Skeletal muscle tissue (tissue), 4 donors: Measurements from ENCODE around the gene RASEF. TPM values are rescaled to one million over a fixed set of nuclear protein-coding genes. Genes with fewer than 3 reads are reported as not detected.

ENCODE experiments used
- H3K27ac ChIP-seq: one replicate; pipeline ENCODE4 v1.7.0; 2013; ENCODE audit warnings: mild to moderate bottlenecking, low read depth, low read length, inconsistent platforms
- H3K27me3 ChIP-seq, 3 donors: one replicate each; pipeline ENCODE4 v1.7.0; 2013; ENCODE audit warnings: low read length in 3 of 3; ENCODE audit not compliant: control insufficient read depth in 3 of 3, insufficient read depth in 3 of 3
- H3K36me3 ChIP-seq, 3 donors: one replicate each; pipeline ENCODE4 v1.7.0; 2013; ENCODE audit warnings: low read length in 3 of 3; ENCODE audit not compliant: control insufficient read depth in 3 of 3, insufficient read depth in 3 of 3
- H3K4me1 ChIP-seq, 3 donors: one replicate each; pipeline ENCODE4 v1.7.0; 2013; ENCODE audit warnings: low read length in 3 of 3, mild to moderate bottlenecking in 3 of 3; ENCODE audit not compliant: control insufficient read depth in 3 of 3, insufficient read depth in 3 of 3
- H3K4me3 ChIP-seq, 3 donors: one replicate each; pipeline ENCODE4 v1.7.0; 2013; ENCODE audit warnings: low read length in 3 of 3
- H3K9ac ChIP-seq, 3 donors: one replicate each; pipeline ENCODE4 v1.7.0; 2013; ENCODE audit warnings: low read length in 3 of 3, mild to moderate bottlenecking in 3 of 3, moderate library complexity in 2 of 3, low read depth in 1 of 3
- H3K9me3 ChIP-seq, 3 donors: one replicate each; pipeline ENCODE4 v1.7.0; 2013; ENCODE audit warnings: low read length in 3 of 3; ENCODE audit not compliant: control insufficient read depth in 3 of 3
- total RNA-seq: library from RNA; depleted of rRNA; stranded (reverse); fragments of >200 nt; gene quantifications from one replicate; pipeline ENCODE4 v1.2.3, GENCODE V29; 2014
- donor health status: Osteomylitis.

Gene RASEF
- total RNA-seq, 1 donor from 2014 or later = under 0.01 TPM

GRCh38 chr9:83035143-83035542 lies 27.8 kb downstream of the RASEF start:
- H3K4me1 ChIP-seq = no peaks in the 10 kb centered on the region
- H3K9me3 ChIP-seq = no peaks in the 10 kb centered on the region
- no peak overlapping the region for H3K27ac ChIP-seq
- no peaks in the 10 kb centered on the region for H3K36me3 ChIP-seq
- no peaks in the 10 kb centered on the region for H3K27me3 ChIP-seq
- no peak overlapping the region for H3K9ac ChIP-seq
- no peak overlapping the region for H3K4me3 ChIP-seq

GRCh38 chr9:83034587-83034986 lies 28.4 kb downstream of the RASEF start:
- Histone ChIP-seq H3K4me3 (no peak overlapping the region), H3K9ac (no peak overlapping the region), H3K36me3 (no peaks in the 10 kb centered on the region), H3K4me1 (no peaks in the 10 kb centered on the region), H3K27ac (no peak overlapping the region), H3K9me3 (no peaks in the 10 kb centered on the region), H3K27me3 (no peaks in the 10 kb centered on the region)

GRCh38 chr9:83034026-83034425 lies 28.9 kb downstream of the RASEF start:
- H3K27me3 ChIP-seq = no peaks in the 10 kb centered on the region
- H3K36me3 ChIP-seq = no peaks in the 10 kb centered on the region
- H3K27ac ChIP-seq = no peak overlapping the region
- H3K4me1 ChIP-seq = no peaks in the 10 kb centered on the region
- no peak overlapping the region for H3K4me3 ChIP-seq
- no peak overlapping the region for H3K9ac ChIP-seq
- no peaks in the 10 kb centered on the region for H3K9me3 ChIP-seq

GRCh38 chr9:83032065-83032625 lies 30.8 kb downstream of the RASEF start:
- Histone ChIP-seq H3K27me3 (no peaks in the 10 kb centered on the region), H3K9ac (no peak overlapping the region), H3K4me1 (no peaks in the 10 kb centered on the region), H3K4me3 (no peak overlapping the region), H3K27ac (no peak overlapping the region), H3K36me3 (no peaks in the 10 kb centered on the region), H3K9me3 (no peaks in the 10 kb centered on the region)

- H3K27ac ChIP-seq = no peak overlapping the region
These were observed 32.4 kb downstream of the RASEF start for GRCh38 chr9:83030391-83031107.

GRCh38 chr9:83029531-83030137 lies 33.3 kb downstream of the RASEF start:
- no peaks in the 10 kb centered on the region for H3K27me3 ChIP-seq
- no peaks in the 10 kb centered on the region for H3K4me1 ChIP-seq
- H3K9ac ChIP-seq = no peak overlapping the region
- H3K27ac ChIP-seq = no peak overlapping the region
- H3K9me3 ChIP-seq = no peaks in the 10 kb centered on the region
- H3K4me3 ChIP-seq = no peak overlapping the region
- H3K36me3 ChIP-seq = no peaks in the 10 kb centered on the region

More at GRCh38 chr9:83030391-83031107, 32.4 kb downstream of the RASEF start:
- Histone ChIP-seq H3K9me3 (no peaks in the 10 kb centered on the region), H3K4me3 (no peak overlapping the region), H3K27me3 (no peaks in the 10 kb centered on the region), H3K9ac (no peak overlapping the region), H3K36me3 (no peaks in the 10 kb centered on the region), H3K4me1 (no peaks in the 10 kb centered on the region)

- Histone ChIP-seq H3K9me3 (no peaks in the 10 kb centered on the region), H3K4me1 (no peaks in the 10 kb centered on the region), H3K36me3 (no peaks in the 10 kb centered on the region), H3K27ac (no peak overlapping the region), H3K4me3 (no peak overlapping the region), H3K9ac (no peak overlapping the region), H3K27me3 (no peaks in the 10 kb centered on the region)
These were observed 35.6 kb downstream of the RASEF start for GRCh38 chr9:83027153-83027891.

GRCh38 chr9:83024506-83025125 lies 38.3 kb downstream of the RASEF start:
- Histone ChIP-seq H3K27ac (no peak overlapping the region), H3K4me1 (no peaks in the 10 kb centered on the region), H3K9me3 (no peaks in the 10 kb centered on the region), H3K27me3 (no peaks in the 10 kb centered on the region), H3K9ac (no peak overlapping the region), H3K36me3 (no peaks in the 10 kb centered on the region), H3K4me3 (no peak overlapping the region)

- H3K27me3 ChIP-seq = no peaks in the 10 kb centered on the region
- no peaks in the 10 kb centered on the region for H3K4me1 ChIP-seq
- no peak overlapping the region for H3K9ac ChIP-seq
- no peak overlapping the region for H3K27ac ChIP-seq
- H3K9me3 ChIP-seq = no peaks in the 10 kb centered on the region
- H3K36me3 ChIP-seq = no peaks in the 10 kb centered on the region
- no peak overlapping the region for H3K4me3 ChIP-seq
These were observed 39.8 kb downstream of the RASEF start for GRCh38 chr9:83023151-83023550.
